HepG2 (cell line): ENCODE measurements around the gene FMN2.

Experiments
- CTCF ChIP-seq: sonication (generic); formaldehyde crosslinking; IDR thresholded peaks from 2 replicates; pipeline ENCODE4 v1.5.0; 2020; ENCODE audit warnings: mild to moderate bottlenecking, missing genetic modification reagents, moderate library complexity
- FOXP4 ChIP-seq: sonication (generic); formaldehyde crosslinking; IDR thresholded peaks from 2 replicates; pipeline ENCODE4 v1.4.0; 2020; ENCODE audit warnings: missing genetic modification reagents
- MXI1 ChIP-seq: IDR thresholded peaks from 3 replicates; pipeline ENCODE4 v1.6.1; 2012; ENCODE audit warnings: low read depth, low read length, inconsistent platforms, borderline replicate concordance
- REST ChIP-seq, 2 experiments: IDR thresholded peaks; 2 replicates each; pipeline ENCODE4 v1.6.1; 2011 to 2012; ENCODE audit warnings: low read length in 2 of 2, borderline replicate concordance in 1 of 2, low read depth in 1 of 2, mild to moderate bottlenecking in 1 of 2, moderate library complexity in 1 of 2
- RNF2 ChIP-seq: fragments of 450-650 bp; conservative IDR thresholded peaks from 2 replicates; pipeline ENCODE4 v1.6.1; 2016; ENCODE audit warnings: low read depth
- SMAD1 ChIP-seq: sonication (generic); formaldehyde crosslinking; IDR thresholded peaks from 2 replicates; pipeline ENCODE4 v1.4.0; 2020; ENCODE audit warnings: missing genetic modification reagents, low read depth, mild to moderate bottlenecking, borderline replicate concordance
- ZC3H4 ChIP-seq: sonication (generic); formaldehyde crosslinking; IDR thresholded peaks from 2 replicates; pipeline ENCODE4 v1.4.0; 2020; ENCODE audit warnings: missing genetic modification reagents, borderline replicate concordance
- ZNF644 ChIP-seq: IDR thresholded peaks from 2 replicates; pipeline ENCODE4 v1.6.1; 2016; ENCODE audit warnings: low read depth
- ZNF841 ChIP-seq: sonication (generic); formaldehyde crosslinking; IDR thresholded peaks from 2 replicates; pipeline ENCODE4 v1.8.1; 2023; ENCODE audit warnings: missing genetic modification reagents, borderline replicate concordance

GRCh38 chr1:240284656-240285414, 193.2 kb downstream of the FMN2 start:
- TF ChIP-seq REST (IDR thresholded peaks at IDR 0.05; ENCODE audit: borderline replicate concordance in 1 of 2, low read depth in 1 of 2, low read length in 2 of 2) (no peak), ZNF644 (CRISPR knock-in tag) (no peak), ZNF841 (CRISPR knock-in tag) (no peak), SMAD1 (CRISPR knock-in tag) (no peak), CTCF (CRISPR knock-in tag) (no peak), MXI1 (no peak), ZC3H4 (CRISPR knock-in tag) (no peak), RNF2 (no peak), FOXP4 (CRISPR knock-in tag) (no peak)
